HepG2 (cell line): Measurements from ENCODE around the gene SFXN1. TPM values are rescaled to one million over a fixed set of nuclear protein-coding genes. Genes with fewer than 3 reads are reported as not detected.

Experiments
- AGO1 ChIP-seq: fragments of 200-400 bp; formaldehyde crosslinking; IDR thresholded peaks from 2 replicates; pipeline ENCODE4 v1.6.1; 2017; ENCODE audit warnings: mild to moderate bottlenecking, low read depth, low read length, moderate library complexity; ENCODE audit not compliant: poor library complexity, severe bottlenecking
- AGO2 ChIP-seq: fragments of 200-400 bp; formaldehyde crosslinking; optimal IDR thresholded peaks from 2 replicates; pipeline ENCODE3; 2017; ENCODE audit warnings: mild to moderate bottlenecking, low read depth, low read length, moderate library complexity
- SSRP1 ChIP-seq: IDR thresholded peaks from 2 replicates; pipeline ENCODE4 v1.6.1; 2016; ENCODE audit warnings: control low read depth
- ZBTB44 ChIP-seq: sonication (generic); formaldehyde crosslinking; IDR thresholded peaks from 2 replicates; pipeline ENCODE4 v1.4.0; 2020; ENCODE audit warnings: missing genetic modification reagents
- ZNF318 ChIP-seq: sonication (generic); formaldehyde crosslinking; IDR thresholded peaks from 2 replicates; pipeline ENCODE4 v1.4.0; 2020; ENCODE audit warnings: mild to moderate bottlenecking, missing genetic modification reagents
- polyA plus RNA-seq, 8 experiments: library from polyadenylated mRNA; depleted of rRNA in 3 of 8; stranded (reverse) in 7 of 8; unstranded in 1 of 8; fragments of >200 nt; fragmentation: Illumina TruSeq in 4 of 8; extraction: Trizol in 4 of 8; gene quantifications; 2 replicates each; pipeline versions ENCODE4 v1.2.1 to v1.2.3, GENCODE V29; 2011 to 2016; ENCODE audit warnings: low read depth in 4 of 8, missing spikeins in 1 of 8, mixed read lengths in 1 of 8; ENCODE audit not compliant: insufficient read depth in 1 of 8
- total RNA-seq, 5 experiments: library from RNA; depleted of rRNA; stranded (reverse); fragments of >200 nt; fragmentation: Illumina TruSeq; extraction: Trizol; gene quantifications; 2 replicates each; pipeline ENCODE4 v1.2.3, GENCODE V29; 2016; ENCODE audit warnings: low read depth in 1 of 5

SFXN1 gene
- total and polyA plus RNA-seq, 2 of the 13 experiments (the other 11 are each of a cell fraction or from before 2014, with no cell fraction given) = 122 to 135 TPM

GRCh38 chr5:175469916-175470315 is 8.4 kb upstream of the SFXN1 start (continued):
- no peak for TF ChIP-seq ZNF318 (CRISPR knock-in tag)
- no peak for TF ChIP-seq SSRP1 (CRISPR knock-in tag)
- TF ChIP-seq AGO1 = no peak
- TF ChIP-seq ZBTB44 (CRISPR knock-in tag) = no peak
- no peak for TF ChIP-seq AGO2
- TF ChIP-seq, all 625 proteins: peak for 0
